B cell (primary cell): ENCODE data around the gene AP1G1. TPM values are rescaled to one million over a fixed set of nuclear protein-coding genes. Genes with fewer than 3 reads are reported as not detected.

ENCODE experiments used
- ATAC-seq: fragments of 200-7000 bp; cut with Tn5 transposase; one replicate; pipeline ENCODE4 v1.10.0; 2021; ENCODE audit warnings: low read depth, mild to moderate bottlenecking, moderate number of reproducible peaks, moderate library complexity
- CTCF ChIA-PET: fragments of 350-600 bp; sonication (Branson Sonifier 250); formaldehyde crosslinking; loops from one replicate; lab custom pipeline; 2021; ENCODE audit warnings: antibody characterized with exemption, inconsistent platforms; lab: Charles Lee
- POLR2A ChIA-PET: fragments of 350-600 bp; sonication (Branson Sonifier 250); formaldehyde crosslinking; loops from one replicate; lab custom pipeline; 2021; ENCODE audit warnings: antibody characterized with exemption; lab: Charles Lee
- DNase-seq: peaks from one replicate; pipeline ENCODE4 v3.0.0; 2013
- H2AFZ ChIP-seq: 2 replicates; pipeline ENCODE4 v1.6.1; 2012; ENCODE audit warnings: mild to moderate bottlenecking, low read depth, low read length; ENCODE audit not compliant: insufficient read depth, poor library complexity, severe bottlenecking
- H3K27ac ChIP-seq, 2 donors: 1 replicate in 1 of 2; 2 replicates in 1 of 2; pipeline ENCODE4 v1.5.1; 2012 to 2013; ENCODE audit warnings: low read length in 2 of 2, mild to moderate bottlenecking in 2 of 2, moderate library complexity in 1 of 2
- H3K27me3 ChIP-seq, 4 experiments: fragments of 200-600 bp in 1 of 4; sonication (generic) in 1 of 4; replicated peaks in 1 of 4; 1 replicate in 2 of 4; 2 replicates in 2 of 4; pipeline versions ENCODE4 v1.6.1 to v1.7.0; 2013 to 2016; ENCODE audit warnings: low read length in 3 of 4, mild to moderate bottlenecking in 2 of 4, mixed read lengths in 1 of 4, moderate library complexity in 1 of 4; ENCODE audit not compliant: insufficient read depth in 4 of 4, control insufficient read depth in 3 of 4; ENCODE audit errors: control extremely low read depth in 1 of 4
- H3K36me3 ChIP-seq, 2 experiments: replicated peaks in 1 of 2; 1 replicate in 1 of 2; 2 replicates in 1 of 2; pipeline versions ENCODE4 v1.6.1 to v1.7.1; 2013; ENCODE audit warnings: low read length in 1 of 2; ENCODE audit not compliant: insufficient read depth in 2 of 2, control insufficient read depth in 1 of 2; ENCODE audit errors: control extremely low read depth in 1 of 2, extremely low read depth in 1 of 2
- H3K4me1 ChIP-seq, 2 donors: fragments of 200-600 bp in 1 of 2; sonication (generic) in 1 of 2; 1 replicate in 1 of 2; 2 replicates in 1 of 2; pipeline versions ENCODE4 v1.5.1 to v1.6.1; 2013 to 2017; ENCODE audit warnings: low read length in 2 of 2; ENCODE audit not compliant: control insufficient read depth in 2 of 2, insufficient read depth in 2 of 2
- H3K4me2 ChIP-seq: replicated peaks from 2 replicates; pipeline ENCODE3; 2012; ENCODE audit warnings: mild to moderate bottlenecking, low read depth, low read length; ENCODE audit not compliant: poor library complexity, severe bottlenecking
- H3K4me3 ChIP-seq, 5 experiments: fragments of 200-600 bp in 1 of 5; sonication (generic) in 1 of 5; 1 replicate in 3 of 5; 2 replicates in 2 of 5; pipeline versions ENCODE4 v1.5.1 to v1.7.0; 2011 to 2016; ENCODE audit warnings: low read length in 4 of 5, mild to moderate bottlenecking in 4 of 5, low read depth in 2 of 5, control low read depth in 1 of 5, moderate library complexity in 1 of 5; ENCODE audit not compliant: insufficient read depth in 1 of 5; ENCODE audit errors: control extremely low read depth in 1 of 5, extremely low read depth in 1 of 5
- H3K79me2 ChIP-seq: fragments of 200-600 bp; sonication (generic); one replicate; pipeline ENCODE4 v1.6.0; 2016; ENCODE audit warnings: low read length; ENCODE audit not compliant: control insufficient read depth, insufficient read depth
- H3K9ac ChIP-seq: fragments of 200-600 bp; sonication (generic); 2 replicates; pipeline ENCODE4 v1.6.1; 2017; ENCODE audit warnings: mild to moderate bottlenecking, low read length, moderate library complexity
- H3K9me3 ChIP-seq, 3 donors: one replicate each; pipeline versions ENCODE4 v1.6.1 to v1.7.1; 2013; ENCODE audit warnings: low read length in 2 of 3; ENCODE audit not compliant: control insufficient read depth in 2 of 3, insufficient read depth in 1 of 3; ENCODE audit errors: control extremely low read depth in 1 of 3
- H4K20me1 ChIP-seq: 2 replicates; pipeline ENCODE4 v1.6.0; 2012; ENCODE audit warnings: mild to moderate bottlenecking, low read length; ENCODE audit not compliant: insufficient read depth, control insufficient read depth, poor library complexity, severe bottlenecking
- H3K27ac Mint-ChIP-seq: one replicate; pipeline ENCODE4 v1.8.0; 2021; ENCODE audit warnings: mixed read lengths
- H3K27me3 Mint-ChIP-seq: one replicate; pipeline ENCODE4 v1.8.0; 2021; ENCODE audit warnings: mixed read lengths
- H3K4me1 Mint-ChIP-seq: one replicate; pipeline ENCODE4 v1.8.0; 2021; ENCODE audit warnings: mixed read lengths
- H3K4me3 Mint-ChIP-seq: one replicate; pipeline ENCODE4 v1.8.0; 2021; ENCODE audit warnings: mixed read lengths
- H3K9me3 Mint-ChIP-seq: one replicate; pipeline ENCODE4 v1.8.0; 2022; ENCODE audit warnings: mixed read lengths; ENCODE audit not compliant: insufficient read depth
- CTCF ChIP-seq: fragments of 200-600 bp; IDR thresholded peaks from one replicate; pipeline ENCODE4 v1.8.0; 2022; ENCODE audit warnings: antibody characterized with exemption, mild to moderate bottlenecking
- EZH2 ChIP-seq: IDR thresholded peaks from 2 replicates; pipeline ENCODE4 v1.6.1; 2012; ENCODE audit warnings: borderline replicate concordance, low read depth, mild to moderate bottlenecking, moderate library complexity, low read length; ENCODE audit not compliant: insufficient read depth, poor library complexity, severe bottlenecking
- WGBS: methylation state at CpG from one replicate; pipeline ENCODE4 v1.1.5; 2013; ENCODE audit warnings: missing lambda C conversion rate; ENCODE audit not compliant: insufficient coverage; 5-methylcytosine and 5-hydroxymethylcytosine counted together
- intact Hi-C: fragments of 100-400 bp; cut with micrococcal nuclease; formaldehyde crosslinking; loops from one replicate; pipeline ENCODE4 v1.10.0; 2022
- polyA plus RNA-seq: library from polyadenylated mRNA; depleted of rRNA; stranded (reverse); fragments of >200 nt; gene quantifications from 2 replicates; pipeline ENCODE4 v1.2.3, GENCODE V29; 2012
- total RNA-seq, 2 donors: library from RNA; stranded (reverse); fragments of 120-200 nt in 1 of 2; gene quantifications; 1 replicate in 1 of 2; 2 replicates in 1 of 2; pipeline versions ENCODE4 v1.2.3 to v1.2.4, GENCODE V29; 2013 to 2022

AP1G1 gene
- total and polyA plus RNA-seq, 2 donors (not counting 1 experiment from before 2014, with no cell fraction given), result 43.8 to 142 TPM

GRCh38 chr16:71761097-71761496 lies 47.5 kb downstream of the AP1G1 start:
- H2AFZ ChIP-seq, result no peak overlapping the region
- H3K27ac ChIP-seq, result no peak overlapping the region
- ATAC-seq (no peak), DNase-seq (no peak)
- no peaks in the 10 kb centered on the region for H3K9me3 ChIP-seq
- H3K4me1 ChIP-seq, result no peaks in the 10 kb centered on the region
- Mint-ChIP-seq H3K27ac (no peak overlapping the region), H3K27me3 (no peaks in the 10 kb centered on the region), H3K4me1 (no peaks in the 10 kb centered on the region), H3K4me3 (no peak overlapping the region), H3K9me3 (no peaks in the 10 kb centered on the region)
- 100% methylated on average over 1 of the region's 2 CpGs for WGBS
- H3K4me3 ChIP-seq, result no peak overlapping the region
- no peak overlapping the region for H3K4me2 ChIP-seq
- H3K27me3 ChIP-seq, result no peaks in the 10 kb centered on the region
- H3K36me3 ChIP-seq, result peaks cover 10 to 64% of the 10 kb centered on the region in 2 experiments
- CTCF ChIA-PET, result interaction anchor here (2.4 kb wide), 1 partner anchor 200 kb away, joined by 7 read pairs; no protein-coding TSS in a partner anchor
- H3K79me2 ChIP-seq, result peaks cover 3% of the 10 kb centered on the region
- TF ChIP-seq CTCF, result no peak
- no peak for TF ChIP-seq EZH2
- H4K20me1 ChIP-seq, result no peaks in the 10 kb centered on the region
- H3K9ac ChIP-seq, result no peak overlapping the region
- POLR2A ChIA-PET, result no interaction called here
- intact Hi-C loops, result no loop called here

DNA sequence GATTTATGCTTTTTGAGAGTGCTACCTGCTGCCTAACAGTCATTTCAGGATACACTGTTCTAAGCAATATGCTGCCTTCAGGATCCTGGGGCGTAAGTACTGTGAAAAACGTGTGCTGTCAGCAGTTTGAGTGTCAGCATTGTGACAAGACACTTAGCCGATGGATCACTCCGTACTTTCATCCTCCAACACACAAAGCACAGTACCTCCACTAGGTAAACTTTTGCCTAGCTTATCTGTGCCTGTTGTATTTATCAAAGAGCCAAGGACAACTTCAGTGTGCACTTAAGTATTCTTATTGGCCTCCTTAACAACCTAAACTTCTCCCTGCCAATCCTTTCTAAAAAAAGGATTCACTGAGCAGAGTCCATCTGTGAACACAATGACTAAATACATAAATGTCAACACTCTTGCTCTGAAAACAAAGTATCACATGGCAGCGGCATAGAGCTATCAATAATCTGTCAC lies 50.3 kb downstream of the AP1G1 start:
- no peak overlapping the region for H3K4me3 Mint-ChIP-seq
- H3K4me2 ChIP-seq, result no peak overlapping the region
- CTCF ChIA-PET, result interaction anchor here (1.0 kb wide), 1 partner anchor 203 kb away, joined by 4 read pairs; no protein-coding TSS in a partner anchor

More for the DNA sequence above, 50.3 kb downstream of the AP1G1 start:
- Histone ChIP-seq H2AFZ (no peak overlapping the region), H3K4me1 (no peaks in the 10 kb centered on the region), H3K27ac (no peak overlapping the region), H3K9me3 (no peaks in the 10 kb centered on the region), H3K9ac (no peak overlapping the region), H3K79me2 (peaks cover 11% of the 10 kb centered on the region), H3K4me3 (no peak overlapping the region), H4K20me1 (peaks cover 6% of the 10 kb centered on the region), H3K27me3 (no peaks in the 10 kb centered on the region), H3K36me3 (peaks cover 15 to 76% of the 10 kb centered on the region in 2 experiments)
- POLR2A ChIA-PET, result no interaction called here
- 97% methylated on average over 5 of the region's 5 CpGs for WGBS
- Mint-ChIP-seq H3K4me1 (peaks cover 2% of the 10 kb centered on the region), H3K27me3 (no peaks in the 10 kb centered on the region), H3K27ac (no peak overlapping the region), H3K9me3 (no peaks in the 10 kb centered on the region)
- intact Hi-C loops, result no loop called here
- ATAC-seq (no peak), DNase-seq (no peak)
- TF ChIP-seq CTCF (no peak), EZH2 (no peak)
